AG10803 (cell line): ENCODE results near the gene TTC38.

ENCODE experiments used
- DNase-seq: peaks from one replicate; pipeline ENCODE4 v3.0.0; 2010; ENCODE audit warnings: low read depth
- H3K4me3 ChIP-seq: 2 replicates; pipeline ENCODE4 v1.5.1; 2011; ENCODE audit warnings: mild to moderate bottlenecking, low read length, control low read depth
- TF ChIP-seq, protein P1 (sequence below): conservative IDR thresholded peaks from 2 replicates; pipeline ENCODE4 v1.5.1; 2011; ENCODE audit warnings: mild to moderate bottlenecking, low read length, control low read depth, inconsistent platforms

Gene TTC38

DNA sequence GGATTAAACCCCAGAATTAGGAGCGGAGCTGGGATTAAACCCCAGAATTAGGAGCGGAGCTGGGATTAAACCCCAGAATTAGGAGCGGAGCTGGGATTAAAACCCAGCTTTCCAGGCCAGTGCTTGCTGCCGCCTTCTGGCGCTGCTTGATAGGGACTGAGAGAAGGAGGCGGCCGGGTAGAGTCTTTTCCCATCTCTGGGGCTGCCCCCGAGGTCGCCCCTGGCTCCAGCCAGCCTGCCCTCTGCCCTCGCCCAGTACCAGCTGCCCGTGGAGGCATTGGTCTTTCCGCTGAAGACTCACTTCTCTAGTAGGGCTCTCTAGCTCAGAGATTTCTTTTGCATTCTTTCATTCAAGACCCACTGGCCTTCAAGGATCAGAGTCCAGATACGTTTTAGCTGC is 72.9 kb downstream of the TTC38 start:
- no peak for DNase-seq

More for the DNA sequence above, 72.9 kb downstream of the TTC38 start:
- no peak overlapping the region for H3K4me3 ChIP-seq
- TF ChIP-seq, protein P1, sequence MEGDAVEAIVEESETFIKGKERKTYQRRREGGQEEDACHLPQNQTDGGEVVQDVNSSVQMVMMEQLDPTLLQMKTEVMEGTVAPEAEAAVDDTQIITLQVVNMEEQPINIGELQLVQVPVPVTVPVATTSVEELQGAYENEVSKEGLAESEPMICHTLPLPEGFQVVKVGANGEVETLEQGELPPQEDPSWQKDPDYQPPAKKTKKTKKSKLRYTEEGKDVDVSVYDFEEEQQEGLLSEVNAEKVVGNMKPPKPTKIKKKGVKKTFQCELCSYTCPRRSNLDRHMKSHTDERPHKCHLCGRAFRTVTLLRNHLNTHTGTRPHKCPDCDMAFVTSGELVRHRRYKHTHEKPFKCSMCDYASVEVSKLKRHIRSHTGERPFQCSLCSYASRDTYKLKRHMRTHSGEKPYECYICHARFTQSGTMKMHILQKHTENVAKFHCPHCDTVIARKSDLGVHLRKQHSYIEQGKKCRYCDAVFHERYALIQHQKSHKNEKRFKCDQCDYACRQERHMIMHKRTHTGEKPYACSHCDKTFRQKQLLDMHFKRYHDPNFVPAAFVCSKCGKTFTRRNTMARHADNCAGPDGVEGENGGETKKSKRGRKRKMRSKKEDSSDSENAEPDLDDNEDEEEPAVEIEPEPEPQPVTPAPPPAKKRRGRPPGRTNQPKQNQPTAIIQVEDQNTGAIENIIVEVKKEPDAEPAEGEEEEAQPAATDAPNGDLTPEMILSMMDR: no peak
